Activated naive CD8-positive, alpha-beta T cell treated with anti-CD3 and anti-CD28 coated beads, Interleukin-2, amount 50 U/mL, for 24 hours (primary cell): Measurements from ENCODE around the gene DAGLA.

Source experiments
- ATAC-seq: fragments of 150-1000 bp; cut with Tn5 transposase; one replicate; pipeline ENCODE4 v1.10.0; 2021
- DNase-seq: peaks from one replicate; pipeline ENCODE4 v3.0.0; 2021
- H3K27ac Mint-ChIP-seq: one replicate; pipeline ENCODE4 v1.8.0; 2021; ENCODE audit warnings: mild to moderate bottlenecking, mixed read lengths
- H3K27me3 Mint-ChIP-seq: one replicate; pipeline ENCODE4 v1.8.0; 2021; ENCODE audit warnings: mixed read lengths
- H3K36me3 Mint-ChIP-seq: one replicate; pipeline ENCODE4 v1.8.0; 2021; ENCODE audit warnings: low read depth, mixed read lengths
- H3K4me1 Mint-ChIP-seq: one replicate; pipeline ENCODE4 v1.8.0; 2021; ENCODE audit warnings: mixed read lengths
- H3K4me3 Mint-ChIP-seq: one replicate; pipeline ENCODE4 v1.8.0; 2021; ENCODE audit warnings: mild to moderate bottlenecking, moderate library complexity, mixed read lengths
- H3K9me3 Mint-ChIP-seq: one replicate; pipeline ENCODE4 v1.8.0; 2021; ENCODE audit warnings: mixed read lengths

The DAGLA gene

DNA sequence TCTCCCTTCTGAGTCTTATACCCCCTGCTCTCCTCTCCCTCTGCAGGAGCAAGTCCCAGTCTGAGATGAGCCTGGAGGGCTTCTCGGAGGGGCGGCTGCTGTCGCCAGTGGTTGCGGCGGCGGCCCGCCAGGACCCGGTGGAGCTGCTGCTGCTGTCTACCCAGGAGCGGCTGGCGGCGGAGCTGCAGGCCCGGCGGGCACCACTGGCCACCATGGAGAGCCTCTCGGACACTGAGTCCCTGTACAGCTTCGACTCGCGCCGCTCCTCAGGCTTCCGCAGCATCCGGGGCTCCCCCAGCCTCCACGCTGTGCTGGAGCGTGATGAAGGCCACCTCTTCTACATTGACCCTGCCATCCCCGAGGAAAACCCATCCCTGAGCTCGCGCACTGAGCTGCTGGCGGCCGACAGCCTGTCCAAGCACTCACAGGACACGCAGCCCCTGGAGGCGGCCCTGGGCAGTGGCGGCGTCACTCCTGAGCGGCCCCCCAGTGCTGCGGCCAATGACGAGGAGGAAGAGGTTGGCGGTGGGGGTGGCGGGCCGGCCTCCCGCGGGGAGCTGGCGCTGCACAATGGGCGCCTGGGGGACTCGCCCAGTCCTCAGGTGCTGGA is 63.4 kb downstream of the DAGLA start:
- Mint-ChIP-seq H3K27me3 (no peaks in the 10 kb centered on the region), H3K27ac (no peak overlapping the region)

DNA sequence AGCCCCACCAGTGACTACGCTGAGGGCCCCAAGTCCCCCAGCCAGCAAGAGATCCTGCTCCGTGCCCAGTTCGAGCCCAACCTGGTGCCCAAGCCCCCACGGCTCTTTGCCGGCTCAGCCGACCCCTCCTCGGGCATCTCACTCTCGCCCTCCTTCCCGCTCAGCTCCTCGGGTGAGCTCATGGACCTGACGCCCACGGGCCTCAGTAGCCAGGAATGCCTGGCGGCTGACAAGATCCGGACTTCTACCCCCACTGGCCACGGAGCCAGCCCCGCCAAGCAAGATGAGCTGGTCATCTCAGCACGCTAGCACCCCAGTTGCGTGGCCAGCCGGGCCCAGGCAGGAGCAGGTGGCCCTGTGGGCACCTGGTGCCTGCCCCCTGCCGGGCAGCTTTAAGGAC is 64.0 kb downstream of the DAGLA start:
- no peaks in the 10 kb centered on the region for H3K36me3 Mint-ChIP-seq
- peaks cover 2% of the 10 kb centered on the region for H3K27me3 Mint-ChIP-seq
- ATAC-seq (no peak), DNase-seq (no peak)
- H3K27ac Mint-ChIP-seq, result no peak overlapping the region
- H3K4me1 Mint-ChIP-seq, result no peaks in the 10 kb centered on the region
- H3K9me3 Mint-ChIP-seq, result no peaks in the 10 kb centered on the region
- H3K4me3 Mint-ChIP-seq, result no peak overlapping the region

More for the DNA sequence above, 63.4 kb downstream of the DAGLA start:
- Mint-ChIP-seq H3K36me3 (no peaks in the 10 kb centered on the region), H3K4me1 (no peaks in the 10 kb centered on the region), H3K4me3 (no peak overlapping the region), H3K9me3 (no peaks in the 10 kb centered on the region)
- ATAC-seq, result no peak
- no peak for DNase-seq

DNA sequence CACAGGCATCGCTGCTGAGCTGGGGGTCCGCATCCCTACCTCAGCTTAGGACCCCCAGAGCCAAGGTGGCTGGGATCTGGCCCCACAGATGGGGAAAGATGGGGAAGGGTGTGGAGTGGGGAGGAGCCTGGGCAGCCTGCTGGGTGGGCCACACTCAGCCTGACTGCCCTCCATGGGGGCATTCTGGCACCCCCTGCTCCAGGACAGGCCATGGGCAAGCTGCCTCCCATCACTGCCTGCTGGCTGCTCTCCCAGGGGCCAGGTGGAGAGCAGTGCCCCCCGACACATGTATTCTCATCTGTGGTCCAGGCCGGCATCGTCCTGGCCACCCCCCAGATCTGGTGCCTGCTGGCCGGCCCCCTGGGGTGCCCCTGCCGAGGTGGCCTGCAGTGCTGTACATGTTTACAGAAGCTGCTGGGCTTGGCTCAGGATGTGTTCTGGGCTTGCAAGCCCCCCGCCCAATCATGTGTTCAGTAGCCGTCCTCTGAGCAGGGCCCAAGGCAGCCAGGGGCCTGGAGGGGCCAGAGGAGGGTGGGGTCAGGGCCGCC is 64.5 kb downstream of the DAGLA start:
- H3K27me3 Mint-ChIP-seq, result peaks cover 7% of the 10 kb centered on the region
- H3K27ac Mint-ChIP-seq, result no peak overlapping the region
- H3K4me3 Mint-ChIP-seq, result no peak overlapping the region
- no peaks in the 10 kb centered on the region for H3K36me3 Mint-ChIP-seq
- H3K4me1 Mint-ChIP-seq, result no peaks in the 10 kb centered on the region
- no peaks in the 10 kb centered on the region for H3K9me3 Mint-ChIP-seq
- DNase-seq, result no peak
- no peak for ATAC-seq

DNA sequence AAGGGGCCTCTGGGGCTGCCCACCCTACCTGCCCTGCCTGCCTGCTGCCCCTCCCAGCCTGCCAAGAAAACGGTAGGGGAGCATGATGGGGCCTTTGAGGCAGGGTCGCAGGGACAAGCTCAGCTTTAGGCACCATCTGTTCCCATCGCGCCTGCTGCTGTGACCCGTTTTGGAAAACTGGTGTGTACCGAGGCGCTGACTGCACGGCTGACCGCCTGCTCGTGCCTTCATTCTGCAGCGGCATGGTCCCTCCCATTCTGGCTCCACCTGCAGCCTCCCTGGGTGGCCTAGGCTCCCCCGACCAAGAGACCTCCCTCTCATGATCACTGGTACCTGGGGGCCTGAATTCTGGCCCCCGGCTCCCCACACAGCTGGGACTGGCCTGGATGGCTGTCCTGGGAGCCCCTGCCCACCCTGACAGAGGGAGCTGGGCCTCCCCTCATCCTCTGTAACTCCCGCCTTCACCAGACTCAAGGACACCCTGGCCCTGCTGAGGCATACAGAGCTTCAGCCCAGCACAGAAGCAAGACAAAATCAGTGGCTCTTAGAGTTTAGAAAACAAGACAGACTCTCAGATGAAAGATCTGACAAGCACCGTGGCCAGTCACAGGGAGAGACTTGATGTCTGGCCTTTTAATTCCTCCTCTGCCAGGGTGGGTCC is 65.7 kb downstream of the DAGLA start:
- Mint-ChIP-seq H3K4me3 (no peak overlapping the region), H3K27me3 (peaks cover 9% of the 10 kb centered on the region), H3K36me3 (no peaks in the 10 kb centered on the region), H3K9me3 (no peaks in the 10 kb centered on the region), H3K4me1 (no peaks in the 10 kb centered on the region), H3K27ac (no peak overlapping the region)
- ATAC-seq (no peak), DNase-seq (no peak)

DNA sequence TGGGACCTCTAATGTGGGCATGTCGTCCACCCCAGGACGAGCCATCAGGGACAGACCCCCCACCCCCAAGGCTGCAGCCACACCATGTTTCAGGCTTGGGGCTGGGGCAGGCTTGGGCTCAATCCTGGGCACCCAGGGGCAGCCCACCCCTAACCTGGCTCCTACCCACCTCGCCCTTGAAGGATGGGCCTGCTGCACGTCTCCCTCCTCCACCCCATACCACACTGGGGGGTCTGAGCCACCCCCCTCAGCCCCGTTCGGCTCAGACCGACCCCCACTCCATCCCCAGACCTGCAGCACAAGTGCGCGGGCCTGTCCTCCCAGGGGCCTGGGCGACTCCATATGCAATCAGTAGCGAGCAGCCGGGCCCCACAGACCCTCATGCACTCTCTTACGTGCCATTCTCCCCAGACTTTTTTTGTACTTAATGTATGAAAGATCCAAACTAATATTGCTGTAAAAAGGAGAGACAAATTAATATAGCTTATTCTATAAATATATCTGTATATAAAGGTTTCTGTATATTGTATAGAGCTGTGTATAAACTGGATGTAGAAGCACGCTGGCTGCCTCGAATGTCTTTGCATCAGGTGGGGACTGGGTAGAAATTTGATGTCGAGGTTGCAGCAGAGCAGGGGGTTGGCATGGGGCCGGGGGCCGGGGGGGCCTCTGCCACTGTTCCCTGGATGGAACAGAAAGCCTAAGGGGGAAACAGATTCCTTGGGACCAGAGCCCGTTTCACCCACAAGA is 66.4 kb downstream of the DAGLA start:
- no peaks in the 10 kb centered on the region for H3K36me3 Mint-ChIP-seq
- H3K9me3 Mint-ChIP-seq, result no peaks in the 10 kb centered on the region
- H3K4me3 Mint-ChIP-seq, result no peak overlapping the region
- no peaks in the 10 kb centered on the region for H3K4me1 Mint-ChIP-seq
- ATAC-seq, result no peak
- no peak overlapping the region for H3K27ac Mint-ChIP-seq
- H3K27me3 Mint-ChIP-seq, result peaks cover 14% of the 10 kb centered on the region
- DNase-seq, result no peak

DNA sequence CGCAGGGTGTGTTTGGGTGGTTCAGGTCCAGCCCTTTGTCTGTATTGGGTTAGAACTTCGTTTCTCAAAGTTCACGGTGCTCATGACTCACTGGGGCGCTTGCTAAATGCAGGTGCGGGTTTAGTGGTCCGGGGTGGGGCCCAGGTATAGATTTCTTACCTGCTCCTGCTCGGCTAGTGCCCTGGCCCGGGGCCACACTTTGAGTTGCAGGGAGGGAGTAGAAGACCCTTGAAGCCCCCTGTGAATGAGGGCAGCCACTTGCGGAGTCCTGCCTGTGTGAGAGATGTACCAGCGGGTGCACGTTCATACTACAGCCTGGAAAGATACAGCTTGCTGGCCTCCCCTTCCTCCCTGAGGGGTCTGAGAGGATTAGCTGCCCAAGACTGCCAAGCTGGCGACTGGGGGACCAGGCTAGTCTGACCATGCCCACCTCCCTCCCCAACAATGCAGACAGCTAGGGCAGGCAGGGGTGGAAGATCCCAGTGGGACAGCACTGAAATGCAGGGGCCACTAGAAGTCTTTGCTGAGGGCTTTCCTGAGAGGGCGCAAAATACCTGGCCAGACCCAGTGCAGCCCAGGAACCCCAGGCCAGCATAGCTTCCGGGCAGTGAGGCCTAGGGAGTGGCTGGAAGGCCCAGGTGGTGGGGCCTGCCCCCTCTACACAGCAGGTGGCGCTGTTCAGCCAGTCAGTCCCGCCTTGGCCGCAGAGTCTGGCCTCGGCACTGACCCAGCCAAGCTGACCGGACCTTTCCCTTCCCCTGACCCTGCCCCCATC is 67.2 kb downstream of the DAGLA start:
- Mint-ChIP-seq H3K4me3 (no peak overlapping the region), H3K4me1 (peaks cover 2% of the 10 kb centered on the region), H3K27ac (no peak overlapping the region), H3K9me3 (no peaks in the 10 kb centered on the region), H3K27me3 (peaks cover 19% of the 10 kb centered on the region), H3K36me3 (no peaks in the 10 kb centered on the region)
- ATAC-seq (peak; percentile 43), DNase-seq (peak; percentile 66)

DNA sequence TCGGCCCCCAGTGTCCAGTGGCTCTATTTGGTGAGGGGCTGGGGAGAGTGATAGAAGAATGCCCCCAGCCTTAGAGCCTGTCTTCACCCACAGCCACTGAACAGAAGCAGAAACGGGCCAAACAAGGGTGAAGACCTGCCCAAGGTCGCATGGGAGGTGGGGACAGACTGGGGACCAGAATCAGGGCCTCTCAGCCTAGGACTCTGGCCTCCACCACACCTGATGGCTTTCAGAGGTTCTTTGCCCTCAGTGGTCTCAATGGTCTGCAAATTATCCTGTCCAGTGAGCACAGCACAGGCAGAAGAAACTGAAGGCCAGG is 67.7 kb downstream of the DAGLA start:
- DNase-seq (no peak), ATAC-seq (no peak)
- Mint-ChIP-seq H3K27ac (no peak overlapping the region), H3K27me3 (peaks cover 21% of the 10 kb centered on the region), H3K4me1 (peaks cover 3% of the 10 kb centered on the region), H3K4me3 (no peak overlapping the region), H3K9me3 (no peaks in the 10 kb centered on the region), H3K36me3 (no peaks in the 10 kb centered on the region)

DNA sequence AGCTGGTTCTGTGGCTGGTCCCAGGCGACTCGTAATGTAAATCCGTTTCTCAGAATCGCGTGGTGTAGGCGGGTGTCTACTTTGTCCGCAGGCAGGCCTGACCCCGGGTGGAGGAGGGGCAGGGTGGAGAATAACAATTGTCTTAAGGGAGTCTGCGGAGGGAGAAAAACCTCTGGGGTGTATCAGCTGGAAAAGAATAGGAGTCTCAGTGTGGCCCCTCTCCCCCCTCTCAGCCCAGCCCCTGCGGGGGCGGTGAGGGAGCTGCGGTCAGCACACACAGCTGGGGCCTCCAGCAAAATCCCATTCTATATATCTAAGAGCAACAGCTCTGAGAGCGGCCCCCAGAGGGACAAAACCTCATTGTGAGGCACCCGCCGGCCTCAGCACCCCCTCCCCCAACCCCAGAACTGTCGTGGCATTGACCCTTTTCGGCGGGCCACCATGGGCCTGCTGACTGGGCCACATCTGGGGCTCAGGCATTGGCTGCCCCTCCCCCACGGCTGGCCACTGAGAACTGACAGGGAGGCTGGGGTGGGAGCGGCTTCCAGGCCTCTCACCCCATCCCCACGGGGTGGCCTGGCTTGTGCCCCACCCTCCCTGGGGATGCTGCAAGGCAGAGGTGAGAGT is 69.5 kb downstream of the DAGLA start:
- H3K27ac Mint-ChIP-seq, result no peak overlapping the region
- H3K27me3 Mint-ChIP-seq, result peaks cover 31% of the 10 kb centered on the region
- ATAC-seq, result no peak
- H3K4me1 Mint-ChIP-seq, result peaks cover 6% of the 10 kb centered on the region
- DNase-seq, result no peak
- H3K9me3 Mint-ChIP-seq, result no peaks in the 10 kb centered on the region
- no peak overlapping the region for H3K4me3 Mint-ChIP-seq
- H3K36me3 Mint-ChIP-seq, result no peaks in the 10 kb centered on the region

DNA sequence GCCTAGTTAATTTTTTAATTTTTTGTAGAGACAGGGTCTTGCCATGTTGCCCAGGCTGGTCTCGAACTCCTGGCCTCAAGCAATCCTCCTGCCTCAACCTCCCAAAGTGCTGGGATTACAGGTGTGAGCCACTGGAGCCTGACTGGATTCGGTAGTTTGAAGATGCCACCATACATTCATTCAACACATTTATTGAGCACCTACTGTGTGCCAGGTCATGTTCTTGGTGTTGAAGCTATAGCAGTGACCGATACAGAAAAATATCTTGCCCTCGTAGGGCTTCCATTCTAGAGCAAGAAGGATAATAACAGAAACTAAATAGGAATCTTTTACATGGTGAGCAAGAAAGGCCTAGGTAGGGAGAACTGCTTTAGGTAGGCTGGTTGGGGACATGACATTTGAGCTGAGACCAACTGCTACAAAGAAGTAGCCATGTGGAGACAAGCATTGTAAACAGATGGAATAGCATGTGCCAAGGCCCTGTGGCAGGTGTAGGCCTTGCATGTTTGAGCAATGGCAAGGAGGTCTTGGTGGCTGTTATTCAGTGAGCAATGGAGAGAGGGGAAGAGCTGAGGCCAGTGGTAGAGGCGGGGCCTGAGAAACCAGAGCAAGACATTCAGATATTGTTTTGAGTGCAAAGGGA is 70.6 kb downstream of the DAGLA start:
- no peaks in the 10 kb centered on the region for H3K9me3 Mint-ChIP-seq
- no peaks in the 10 kb centered on the region for H3K36me3 Mint-ChIP-seq
- ATAC-seq (no peak), DNase-seq (no peak)
- H3K27me3 Mint-ChIP-seq, result peaks cover 31% of the 10 kb centered on the region
- no peak overlapping the region for H3K27ac Mint-ChIP-seq
- no peak overlapping the region for H3K4me3 Mint-ChIP-seq
- H3K4me1 Mint-ChIP-seq, result peaks cover 8% of the 10 kb centered on the region

DNA sequence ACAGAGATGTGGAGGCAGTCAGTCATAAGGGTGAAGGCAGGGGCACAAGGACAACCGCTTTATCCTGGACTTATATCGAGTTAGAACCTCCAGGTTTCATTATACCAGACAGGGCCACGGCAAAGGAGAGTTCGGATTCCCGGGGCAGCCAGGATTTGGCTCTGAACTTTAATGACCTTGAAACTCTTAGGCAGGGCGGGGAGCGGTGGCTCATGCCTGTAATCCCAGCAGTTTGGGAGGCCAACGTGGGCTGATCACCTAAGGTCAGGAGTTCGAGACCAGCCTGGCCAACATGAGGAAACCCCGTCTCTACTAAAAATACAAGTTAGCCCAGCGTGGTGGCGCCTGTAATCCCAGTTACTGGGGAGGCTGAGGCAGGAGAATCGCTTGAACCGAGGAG is 71.2 kb downstream of the DAGLA start:
- no peak for DNase-seq
- Mint-ChIP-seq H3K4me1 (peaks cover 14% of the 10 kb centered on the region), H3K36me3 (no peaks in the 10 kb centered on the region), H3K4me3 (no peak overlapping the region), H3K9me3 (no peaks in the 10 kb centered on the region), H3K27ac (no peak overlapping the region), H3K27me3 (peaks cover 31% of the 10 kb centered on the region)
- no peak for ATAC-seq

DNA sequence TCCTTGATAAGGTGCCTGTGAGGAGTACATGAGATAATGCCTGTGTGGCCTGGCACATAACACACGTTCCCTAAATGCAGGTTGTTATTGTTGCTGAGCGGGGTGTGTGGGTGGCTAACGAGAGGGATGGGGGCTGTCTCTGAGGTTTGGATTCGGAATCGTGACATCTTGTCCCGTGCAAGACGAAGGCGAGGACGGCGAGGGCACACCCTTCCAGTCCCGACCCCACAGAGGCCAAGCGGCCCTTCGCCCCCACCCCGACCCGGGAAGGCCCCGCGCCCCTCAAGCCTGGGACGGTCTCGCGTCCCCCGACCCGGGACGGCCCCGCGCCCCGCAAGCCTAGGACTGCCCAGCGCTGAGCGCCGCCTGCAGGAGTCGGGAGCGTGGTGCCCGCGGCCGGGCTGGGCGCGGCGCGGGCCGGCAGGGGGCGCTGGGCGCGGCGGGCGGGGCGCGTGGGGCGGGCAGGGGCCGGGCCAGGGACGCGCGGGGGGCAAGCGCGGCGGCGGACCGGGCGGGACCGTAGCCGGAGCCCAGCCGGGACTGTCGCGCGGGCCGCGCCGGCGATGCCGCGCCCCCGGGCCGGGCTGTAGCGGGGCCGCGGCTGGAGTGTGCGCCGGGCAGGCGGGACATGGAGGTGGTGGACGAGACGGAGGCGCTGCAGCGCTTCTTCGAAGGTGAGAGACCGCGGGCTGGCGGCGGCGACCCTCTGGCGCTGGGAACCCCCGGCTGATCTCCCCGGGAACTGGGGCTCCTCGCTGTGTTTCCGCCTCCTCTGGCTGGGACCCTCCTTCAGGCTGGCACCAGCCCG is 72.1 kb downstream of the DAGLA start, which contains the start of gene MYRF:
Gene MYRF, plus strand, starts transcription at position 520 of the 808 bp plus-strand sequence. Its CDS starts 109 bp downstream, at position 629.
- no peaks in the 10 kb centered on the region for H3K36me3 Mint-ChIP-seq
- peaks cover 31% of the 10 kb centered on the region for H3K27me3 Mint-ChIP-seq
- ATAC-seq (peak; percentile 78), DNase-seq (peak; percentile 75)
- H3K4me3 Mint-ChIP-seq, result peak within 1 kb of the TSS; percentile 65
- H3K27ac Mint-ChIP-seq, result no peak within 1 kb of the TSS
- H3K4me1 Mint-ChIP-seq, result peaks cover 22% of the 10 kb centered on the region
- no peaks in the 10 kb centered on the region for H3K9me3 Mint-ChIP-seq

DNA sequence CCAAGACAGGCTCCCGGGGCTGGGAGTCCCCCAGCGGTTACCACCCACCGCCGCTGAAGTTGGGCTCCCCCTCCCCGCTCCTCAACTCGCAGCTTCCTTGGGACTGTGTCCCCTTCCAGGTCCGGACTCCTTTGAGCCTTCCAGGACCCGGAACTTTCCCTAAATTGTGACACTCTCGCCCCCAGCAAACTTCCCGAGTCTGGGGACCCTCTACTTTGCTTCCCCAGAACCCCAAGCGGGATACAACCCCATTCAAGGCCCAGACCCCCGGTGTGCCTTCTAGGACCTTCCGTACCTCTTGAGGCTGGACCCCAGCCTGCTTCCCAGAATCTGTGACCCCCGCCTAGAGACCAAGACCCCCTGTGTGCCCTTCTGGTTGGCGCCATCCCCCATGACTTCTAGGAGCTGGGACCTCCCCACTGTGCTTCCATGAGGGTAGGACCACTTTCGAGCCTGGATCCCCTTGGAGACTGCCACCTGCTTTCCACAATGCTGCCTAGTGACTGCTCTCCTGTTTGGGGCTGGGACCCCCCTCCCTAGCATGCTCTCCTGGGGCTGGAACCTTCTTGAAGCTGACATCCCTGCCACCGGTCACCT is 72.8 kb downstream of the DAGLA start:
- Mint-ChIP-seq H3K4me3 (peak overlapping the region; percentile 65), H3K4me1 (peaks cover 22% of the 10 kb centered on the region), H3K9me3 (no peaks in the 10 kb centered on the region), H3K36me3 (no peaks in the 10 kb centered on the region), H3K27ac (no peak overlapping the region), H3K27me3 (peaks cover 31% of the 10 kb centered on the region)
- ATAC-seq (no peak), DNase-seq (no peak)

DNA sequence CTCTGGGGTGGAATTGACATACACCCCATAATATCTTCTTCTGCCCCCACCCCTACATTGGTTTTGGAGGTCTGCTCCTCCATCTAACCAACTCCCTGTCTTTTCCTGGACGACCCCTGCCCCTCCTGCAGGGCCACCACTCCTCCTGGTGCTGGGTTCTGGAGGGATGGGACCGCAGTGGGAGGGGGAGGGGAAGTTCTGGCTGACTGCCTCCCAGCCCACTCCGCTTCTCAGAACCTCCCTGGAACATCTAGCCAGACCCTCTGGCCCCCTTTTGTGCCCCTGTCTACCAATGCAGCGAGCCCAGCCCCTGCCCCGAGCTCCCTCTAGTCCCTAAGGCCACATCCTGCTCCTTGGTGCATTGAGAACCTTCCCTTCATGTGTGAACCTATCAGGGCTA is 73.5 kb downstream of the DAGLA start:
- peaks cover 31% of the 10 kb centered on the region for H3K27me3 Mint-ChIP-seq
- ATAC-seq (no peak), DNase-seq (no peak)
- H3K4me1 Mint-ChIP-seq, result peaks cover 22% of the 10 kb centered on the region
- no peak overlapping the region for H3K27ac Mint-ChIP-seq
- no peaks in the 10 kb centered on the region for H3K36me3 Mint-ChIP-seq
- H3K9me3 Mint-ChIP-seq, result no peaks in the 10 kb centered on the region
- H3K4me3 Mint-ChIP-seq, result no peak overlapping the region
